Osteoblast (primary cell): ENCODE measurements around the gene OR6A2. TPM values are rescaled to one million over a fixed set of nuclear protein-coding genes. Genes with fewer than 3 reads are reported as not detected.

Experiments
- DNase-seq: peaks from one replicate; pipeline ENCODE4 v3.0.0; 2011; ENCODE audit warnings: low spot score, mixed read lengths; ENCODE audit not compliant: insufficient read length; ENCODE audit errors: missing footprints
- H2AFZ ChIP-seq: 2 replicates; pipeline ENCODE4 v1.6.0; 2011; ENCODE audit warnings: mild to moderate bottlenecking, low read length
- H3K27ac ChIP-seq: 2 replicates; pipeline ENCODE4 v1.5.1; 2011; ENCODE audit warnings: mild to moderate bottlenecking, low read depth, low read length, moderate library complexity
- H3K27me3 ChIP-seq: 2 replicates; pipeline ENCODE4 v1.6.0; 2012; ENCODE audit warnings: mild to moderate bottlenecking, control low read depth, inconsistent platforms, low read length, moderate library complexity; ENCODE audit not compliant: insufficient read depth
- H3K36me3 ChIP-seq: 2 replicates; pipeline ENCODE4 v1.5.1; 2011; ENCODE audit warnings: mild to moderate bottlenecking, low read length, control low read depth, moderate library complexity; ENCODE audit not compliant: insufficient read depth
- H3K4me1 ChIP-seq: 2 replicates; pipeline ENCODE4 v1.5.1; 2011; ENCODE audit warnings: mild to moderate bottlenecking, low read length, control low read depth, moderate library complexity; ENCODE audit not compliant: insufficient read depth
- H3K4me2 ChIP-seq: 2 replicates; pipeline ENCODE4 v1.6.0; 2011; ENCODE audit warnings: mild to moderate bottlenecking, low read length; ENCODE audit not compliant: insufficient read depth
- H3K4me3 ChIP-seq: fragments of 200-600 bp; sonication (generic); 3 replicates; pipeline ENCODE4 v1.5.1; 2012; ENCODE audit warnings: mild to moderate bottlenecking, low read length, inconsistent platforms; ENCODE audit not compliant: insufficient read depth
- H3K79me2 ChIP-seq: 2 replicates; pipeline ENCODE4 v1.6.0; 2012; ENCODE audit warnings: mild to moderate bottlenecking, low read length, control low read depth, inconsistent platforms; ENCODE audit not compliant: insufficient read depth
- H3K9me3 ChIP-seq: 2 replicates; pipeline ENCODE4 v1.5.1; 2011; ENCODE audit warnings: low read depth, low read length, control low read depth
- H4K20me1 ChIP-seq: 2 replicates; pipeline ENCODE4 v1.6.0; 2012; ENCODE audit warnings: mild to moderate bottlenecking, low read length, control low read depth; ENCODE audit not compliant: insufficient read depth
- total RNA-seq: library from RNA; depleted of rRNA; stranded (reverse); fragments of >200 nt; gene quantifications from 2 replicates; pipeline ENCODE4 v1.2.3, GENCODE V29; 2012
- TF ChIP-seq, protein P1 (sequence below): IDR thresholded peaks from 2 replicates; pipeline ENCODE4 v1.5.1; 2011; ENCODE audit warnings: mild to moderate bottlenecking, low read depth, low read length, moderate library complexity; ENCODE audit errors: extremely low read depth

Gene OR6A2
- total RNA-seq, 1 donor: 0.36 TPM

DNA sequence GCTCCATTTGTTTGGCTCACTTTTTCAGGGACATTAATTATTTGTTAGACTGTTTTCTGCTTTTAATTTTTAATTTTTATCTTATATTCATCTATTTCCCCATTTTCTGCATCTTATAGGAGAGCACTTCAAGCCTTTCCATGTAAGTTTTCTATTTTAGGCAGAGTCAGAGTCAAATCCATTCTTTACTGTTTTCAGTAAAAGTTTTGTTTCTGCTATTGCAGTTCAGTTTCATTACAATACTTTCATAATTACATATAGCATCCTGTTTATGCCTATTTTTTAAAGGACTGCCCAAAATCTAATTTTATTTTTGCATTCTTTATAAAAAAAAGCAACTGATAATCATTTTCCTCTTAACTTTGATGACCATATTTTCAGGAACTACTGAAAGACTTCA lies 42.2 kb upstream of the OR6A2 start:
- TF ChIP-seq, protein P1, sequence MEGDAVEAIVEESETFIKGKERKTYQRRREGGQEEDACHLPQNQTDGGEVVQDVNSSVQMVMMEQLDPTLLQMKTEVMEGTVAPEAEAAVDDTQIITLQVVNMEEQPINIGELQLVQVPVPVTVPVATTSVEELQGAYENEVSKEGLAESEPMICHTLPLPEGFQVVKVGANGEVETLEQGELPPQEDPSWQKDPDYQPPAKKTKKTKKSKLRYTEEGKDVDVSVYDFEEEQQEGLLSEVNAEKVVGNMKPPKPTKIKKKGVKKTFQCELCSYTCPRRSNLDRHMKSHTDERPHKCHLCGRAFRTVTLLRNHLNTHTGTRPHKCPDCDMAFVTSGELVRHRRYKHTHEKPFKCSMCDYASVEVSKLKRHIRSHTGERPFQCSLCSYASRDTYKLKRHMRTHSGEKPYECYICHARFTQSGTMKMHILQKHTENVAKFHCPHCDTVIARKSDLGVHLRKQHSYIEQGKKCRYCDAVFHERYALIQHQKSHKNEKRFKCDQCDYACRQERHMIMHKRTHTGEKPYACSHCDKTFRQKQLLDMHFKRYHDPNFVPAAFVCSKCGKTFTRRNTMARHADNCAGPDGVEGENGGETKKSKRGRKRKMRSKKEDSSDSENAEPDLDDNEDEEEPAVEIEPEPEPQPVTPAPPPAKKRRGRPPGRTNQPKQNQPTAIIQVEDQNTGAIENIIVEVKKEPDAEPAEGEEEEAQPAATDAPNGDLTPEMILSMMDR: no peak
- H3K4me1 ChIP-seq: no peaks in the 10 kb centered on the region

DNA sequence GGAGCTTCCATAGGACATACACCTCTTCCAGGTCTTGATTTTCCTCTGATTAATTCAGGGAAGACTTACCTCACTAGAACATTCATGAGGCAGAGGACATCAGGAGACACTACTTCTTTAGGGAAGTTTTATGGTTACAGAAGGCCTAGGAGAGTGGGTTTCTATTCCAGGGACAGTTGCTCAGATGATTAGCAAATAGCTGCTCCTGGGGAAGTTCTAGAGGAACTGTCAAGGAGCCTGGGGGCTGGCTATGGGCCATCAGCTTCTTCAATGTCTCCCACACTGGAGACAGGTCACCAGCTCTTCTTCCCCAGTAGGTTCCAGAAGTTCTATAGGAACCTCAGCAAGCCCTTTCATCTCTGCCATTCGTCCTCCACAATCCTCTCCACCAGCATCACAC lies 34.5 kb upstream of the OR6A2 start:
- Histone ChIP-seq H3K36me3 (no peaks in the 10 kb centered on the region), H3K4me3 (no peak overlapping the region), H3K27ac (no peak overlapping the region), H2AFZ (no peak overlapping the region), H3K4me1 (no peaks in the 10 kb centered on the region), H3K27me3 (no peaks in the 10 kb centered on the region), H3K9me3 (no peaks in the 10 kb centered on the region), H3K4me2 (no peak overlapping the region), H4K20me1 (no peaks in the 10 kb centered on the region), H3K79me2 (no peaks in the 10 kb centered on the region)
- no peak for DNase-seq
- TF ChIP-seq, protein P1: no peak

More for the DNA sequence above, 42.2 kb upstream of the OR6A2 start:
- Histone ChIP-seq H3K4me3 (no peak overlapping the region), H3K36me3 (no peaks in the 10 kb centered on the region), H3K27me3 (no peaks in the 10 kb centered on the region), H4K20me1 (no peaks in the 10 kb centered on the region), H3K27ac (no peak overlapping the region), H3K4me2 (no peak overlapping the region), H3K9me3 (no peaks in the 10 kb centered on the region), H2AFZ (no peak overlapping the region), H3K79me2 (no peaks in the 10 kb centered on the region)
- DNase-seq: no peak

- no peaks in the 10 kb centered on the region for H3K36me3 ChIP-seq
- no peaks in the 10 kb centered on the region for H4K20me1 ChIP-seq
- no peaks in the 10 kb centered on the region for H3K9me3 ChIP-seq
- no peak overlapping the region for H3K27ac ChIP-seq
- TF ChIP-seq, protein P1: no peak
- no peak overlapping the region for H3K4me2 ChIP-seq
- no peak overlapping the region for H2AFZ ChIP-seq
- no peaks in the 10 kb centered on the region for H3K4me1 ChIP-seq
- no peaks in the 10 kb centered on the region for H3K79me2 ChIP-seq
- no peak for DNase-seq
- no peaks in the 10 kb centered on the region for H3K27me3 ChIP-seq
- no peak overlapping the region for H3K4me3 ChIP-seq
These were observed 33.9 kb upstream of the OR6A2 start for GRCh38 chr11:6833356-6833755.

DNA sequence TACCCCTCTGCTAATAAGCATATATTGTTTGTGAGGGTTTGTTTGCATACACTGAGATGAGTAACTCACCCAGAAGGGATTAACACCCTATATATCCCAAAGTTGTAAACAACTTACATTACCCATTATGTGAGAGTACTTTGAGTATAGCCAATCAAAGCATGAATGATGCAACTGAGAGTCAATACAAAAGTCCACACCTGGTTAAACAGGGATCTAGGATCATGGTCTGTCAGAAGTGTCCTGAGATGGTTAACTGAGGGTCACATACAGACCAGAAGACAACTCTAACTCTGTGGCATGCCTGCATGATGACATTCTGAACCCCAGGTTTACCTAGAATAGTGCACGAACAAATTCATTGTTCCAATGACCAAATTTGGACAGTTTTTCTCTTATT lies 28.6 kb upstream of the OR6A2 start:
- TF ChIP-seq, protein P1: no peak
- H3K27me3 ChIP-seq: no peaks in the 10 kb centered on the region
- no peak for DNase-seq
- H2AFZ ChIP-seq: no peak overlapping the region
- H3K79me2 ChIP-seq: no peaks in the 10 kb centered on the region
- H3K36me3 ChIP-seq: no peaks in the 10 kb centered on the region
- H3K9me3 ChIP-seq: no peaks in the 10 kb centered on the region
- H3K27ac ChIP-seq: no peak overlapping the region
- no peak overlapping the region for H3K4me2 ChIP-seq
- H4K20me1 ChIP-seq: no peaks in the 10 kb centered on the region
- no peak overlapping the region for H3K4me3 ChIP-seq
- no peaks in the 10 kb centered on the region for H3K4me1 ChIP-seq
